ENCODE data around the gene RPS6KA1. TPM values are rescaled to one million over a fixed set of nuclear protein-coding genes. Genes with fewer than 3 reads are reported as not detected.
A peak's percentile ranks its signal among the peaks of the same experiment; 100 is the strongest.

The RPS6KA1 gene
- total and polyA plus RNA-seq, 2 of the 13 experiments (the other 11 are each of a cell fraction or from before 2014, with no cell fraction given): 19.6 to 24.2 TPM

GRCh38 chr1:26530410-26530894 is 891 bp downstream of the RPS6KA1 start (continued):
- TF ChIP-seq, protein P1, sequence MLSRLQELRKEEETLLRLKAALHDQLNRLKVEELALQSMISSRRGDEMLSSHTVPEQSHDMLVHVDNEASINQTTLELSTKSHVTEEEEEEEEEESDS (CRISPR knock-in tag; IDR thresholded peaks at IDR 0.05; ENCODE audit: borderline replicate concordance): no peak
- TF ChIP-seq MXI1 (IDR thresholded peaks at IDR 0.05; ENCODE audit: borderline replicate concordance, low read depth, low read length): no peak
- no peak for TF ChIP-seq SKI (IDR thresholded peaks at IDR 0.05; ENCODE audit: partially characterized antibody)
- no peak for TF ChIP-seq U2AF2 (IDR thresholded peaks at IDR 0.05; ENCODE audit: low read depth, low read length)
- peak; percentile 55; the same call in 1 of the 2 replicates for TF ChIP-seq NR2C2 (CRISPR knock-in tag; IDR thresholded peaks at IDR 0.05; ENCODE audit: borderline replicate concordance)
- no peak for TF ChIP-seq RELA (CRISPR knock-in tag; IDR thresholded peaks at IDR 0.05)
- no peak for TF ChIP-seq SAFB2 (CRISPR knock-in tag; IDR thresholded peaks at IDR 0.05; ENCODE audit: borderline replicate concordance, low read depth)
- TF ChIP-seq ATF2 (CRISPR knock-in tag; IDR thresholded peaks at IDR 0.05): no peak
- TF ChIP-seq FOXP1 (IDR thresholded peaks at IDR 0.05): no peak
- TF ChIP-seq FOXP1 (CRISPR knock-in tag; IDR thresholded peaks at IDR 0.05): no peak
- no peak for TF ChIP-seq HOXA5 (CRISPR knock-in tag; IDR thresholded peaks at IDR 0.05)
- no peak for TF ChIP-seq RORA (CRISPR knock-in tag; IDR thresholded peaks at IDR 0.05)
- TF ChIP-seq, protein P2, sequence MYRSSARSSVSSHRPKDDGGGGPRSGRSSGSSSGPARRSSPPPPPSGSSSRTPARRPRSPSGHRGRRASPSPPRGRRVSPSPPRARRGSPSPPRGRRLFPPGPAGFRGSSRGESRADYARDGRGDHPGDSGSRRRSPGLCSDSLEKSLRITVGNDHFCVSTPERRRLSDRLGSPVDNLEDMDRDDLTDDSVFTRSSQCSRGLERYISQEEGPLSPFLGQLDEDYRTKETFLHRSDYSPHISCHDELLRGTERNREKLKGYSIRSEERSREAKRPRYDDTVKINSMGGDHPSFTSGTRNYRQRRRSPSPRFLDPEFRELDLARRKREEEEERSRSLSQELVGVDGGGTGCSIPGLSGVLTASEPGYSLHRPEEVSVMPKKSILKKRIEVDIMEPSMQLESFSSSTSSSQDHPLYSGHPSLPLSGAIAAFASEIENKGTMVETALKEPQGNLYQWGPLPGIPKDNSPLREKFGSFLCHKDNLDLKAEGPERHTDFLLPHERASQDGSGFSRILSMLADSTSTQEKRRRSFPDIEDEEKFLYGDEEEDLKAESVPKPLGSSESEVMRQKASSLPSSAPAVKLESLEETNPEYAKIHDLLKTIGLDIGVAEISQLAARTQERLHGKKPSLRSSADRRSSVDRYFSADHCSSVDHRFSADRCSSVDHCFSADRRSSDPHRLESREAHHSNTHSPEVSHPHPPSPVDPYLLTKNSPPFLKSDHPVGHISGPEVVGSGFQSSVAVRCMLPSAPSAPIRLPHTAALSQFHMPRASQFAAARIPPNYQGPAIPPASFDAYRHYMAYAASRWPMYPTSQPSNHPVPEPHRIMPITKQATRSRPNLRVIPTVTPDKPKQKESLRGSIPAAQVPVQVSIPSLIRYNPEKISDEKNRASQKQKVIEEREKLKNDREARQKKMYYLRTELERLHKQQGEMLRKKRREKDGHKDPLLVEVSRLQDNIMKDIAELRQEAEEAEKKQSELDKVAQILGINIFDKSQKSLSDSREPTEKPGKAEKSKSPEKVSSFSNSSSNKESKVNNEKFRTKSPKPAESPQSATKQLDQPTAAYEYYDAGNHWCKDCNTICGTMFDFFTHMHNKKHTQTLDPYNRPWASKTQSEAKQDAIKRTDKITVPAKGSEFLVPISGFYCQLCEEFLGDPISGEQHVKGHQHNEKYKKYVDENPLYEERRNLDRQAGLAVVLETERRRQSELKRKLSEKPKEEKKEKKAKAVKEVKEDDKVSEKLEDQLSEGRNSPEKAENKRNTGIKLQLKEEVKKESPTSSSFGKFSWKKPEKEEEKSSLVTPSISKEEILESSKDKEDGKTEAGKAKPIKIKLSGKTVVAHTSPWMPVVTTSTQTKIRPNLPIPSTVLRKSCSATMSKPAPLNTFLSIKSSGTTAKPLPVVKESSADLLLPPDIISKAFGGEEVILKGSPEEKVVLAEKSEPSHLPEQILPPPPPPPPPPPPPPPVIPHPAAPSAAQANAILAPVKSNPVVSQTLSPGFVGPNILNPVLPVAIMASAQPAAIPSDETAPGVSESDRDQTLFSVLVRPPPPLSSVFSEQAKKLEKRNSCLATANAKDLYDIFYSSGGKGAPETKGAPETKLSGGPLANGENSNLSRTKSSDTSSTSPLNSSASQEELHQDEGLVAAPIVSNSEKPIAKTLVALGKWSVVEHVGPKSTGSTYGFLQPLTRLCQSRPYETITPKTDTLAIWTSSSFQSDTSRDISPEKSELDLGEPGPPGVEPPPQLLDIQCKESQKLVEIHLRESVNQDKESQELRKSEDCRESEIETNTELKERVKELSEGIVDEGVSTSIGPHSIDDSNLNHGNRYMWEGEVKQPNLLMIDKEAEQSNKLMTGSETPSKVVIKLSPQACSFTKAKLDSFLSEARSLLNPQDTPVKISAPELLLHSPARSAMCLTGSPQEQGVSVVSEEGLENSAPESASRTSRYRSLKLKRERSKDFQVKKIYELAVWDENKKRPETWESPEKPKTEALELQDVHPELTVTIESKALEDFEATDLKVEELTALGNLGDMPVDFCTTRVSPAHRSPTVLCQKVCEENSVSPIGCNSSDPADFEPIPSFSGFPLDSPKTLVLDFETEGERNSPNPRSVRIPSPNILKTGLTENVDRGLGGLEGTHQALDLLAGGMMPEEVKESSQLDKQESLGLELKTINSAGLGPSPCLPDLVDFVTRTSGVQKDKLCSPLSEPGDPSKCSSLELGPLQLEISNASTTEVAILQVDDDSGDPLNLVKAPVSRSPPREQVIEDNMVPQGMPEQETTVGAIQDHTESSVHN (CRISPR knock-in tag; IDR thresholded peaks at IDR 0.05): no peak
- peak; percentile 16; the same call in 1 of the 2 replicates for TF ChIP-seq ZNF777 (CRISPR knock-in tag; IDR thresholded peaks at IDR 0.05)
- no peak for TF ChIP-seq HNRNPUL1 (IDR thresholded peaks at IDR 0.05; ENCODE audit: low read depth, low read length)
- TF ChIP-seq IKZF1 (IDR thresholded peaks at IDR 0.05): no peak
- TF ChIP-seq PPARG (CRISPR knock-in tag; conservative IDR thresholded peaks at IDR 0.05): no peak
- TF ChIP-seq NFATC3 (CRISPR knock-in tag; IDR thresholded peaks at IDR 0.05): no peak
- peak; percentile 23 for TF ChIP-seq HNF4A (CRISPR knock-in tag; IDR thresholded peaks at IDR 0.05)
- no peak for TF ChIP-seq NCOA1 (CRISPR knock-in tag; IDR thresholded peaks at IDR 0.05)
- no peak for TF ChIP-seq DNMT1 (CRISPR knock-in tag; IDR thresholded peaks at IDR 0.05)
- no peak for TF ChIP-seq HMG20B (CRISPR knock-in tag; conservative IDR thresholded peaks at IDR 0.05)
